NK-92 (cell line): ENCODE measurements around the gene DEUP1.
"Not testable (repeated sequence)": the region's sequence is repeated elsewhere in the genome, so short reads cannot be mapped to it uniquely, and the experiment has no call there.

ENCODE experiments used
- DNase-seq: peaks from one replicate; lab custom pipeline; 2025; ENCODE audit not compliant: unreplicated experiment; lab: John Stamatoyannopoulos, UW

Gene DEUP1

GRCh38 chr11:93330446-93330984 is at the start of gene DEUP1:
Gene DEUP1, plus strand, starts transcription at chr11:93330742. Its CDS starts 1,518 bp downstream, at chr11:93332260.
- DNase-seq, result no peak

GRCh38 chr11:93285430-93285829 is 45.1 kb upstream of the DEUP1 start:
- no peak for DNase-seq

GRCh38 chr11:93287434-93287833 is 43.1 kb upstream of the DEUP1 start:
- no peak for DNase-seq

- no peak for DNase-seq
Measured at GRCh38 chr11:93288079-93288478, 42.5 kb upstream of the DEUP1 start.

GRCh38 chr11:93288767-93289166 is 41.8 kb upstream of the DEUP1 start:
- DNase-seq, result no peak

GRCh38 chr11:93289782-93290463 is 40.6 kb upstream of the DEUP1 start:
- DNase-seq, result no peak

GRCh38 chr11:93291110-93291509 is 39.4 kb upstream of the DEUP1 start:
- no peak for DNase-seq

GRCh38 chr11:93291898-93292297 is 38.6 kb upstream of the DEUP1 start:
- no peak for DNase-seq

GRCh38 chr11:93295921-93296575 is 34.5 kb upstream of the DEUP1 start:
- no peak for DNase-seq

GRCh38 chr11:93303689-93304088 is 26.9 kb upstream of the DEUP1 start:
- no peak for DNase-seq

GRCh38 chr11:93314399-93314798 is 16.1 kb upstream of the DEUP1 start:
- not testable (repeated sequence) for DNase-seq

- DNase-seq, result no peak
Measured at GRCh38 chr11:93319224-93319839, 11.2 kb upstream of the DEUP1 start.

- DNase-seq, result no peak
Measured at GRCh38 chr11:93320230-93320629, 10.3 kb upstream of the DEUP1 start.

GRCh38 chr11:93322207-93322606 is 8.3 kb upstream of the DEUP1 start:
- DNase-seq, result no peak

- no peak for DNase-seq
Measured at GRCh38 chr11:93323747-93324146, 6.8 kb upstream of the DEUP1 start.

- no peak for DNase-seq
Measured at GRCh38 chr11:93324500-93324899, 6.0 kb upstream of the DEUP1 start.

GRCh38 chr11:93326681-93327080 is 3.9 kb upstream of the DEUP1 start:
- DNase-seq, result no peak

GRCh38 chr11:93329936-93330445 is 551 bp upstream of the DEUP1 start:
- no peak for DNase-seq

- DNase-seq, result no peak
Measured at GRCh38 chr11:93340223-93340622, 9.7 kb downstream of the DEUP1 start.

- DNase-seq, result no peak
Measured at GRCh38 chr11:93344855-93345333, 14.4 kb downstream of the DEUP1 start.

GRCh38 chr11:93348930-93349329 is 18.4 kb downstream of the DEUP1 start:
- DNase-seq, result no peak

GRCh38 chr11:93350835-93351234 is 20.3 kb downstream of the DEUP1 start:
- DNase-seq, result no peak
